H1 (cell line): ENCODE measurements around the gene MYO1G.

Source experiments
- ASH2L ChIP-seq: fragments of 200-600, 300-600 bp; sonication (generic); IDR thresholded peaks from one replicate; pipeline ENCODE4 v1.7.1; 2017; ENCODE audit warnings: low read length
- EZH2 ChIP-seq: fragments of 200-600 bp; sonication (generic); IDR thresholded peaks from 2 replicates; pipeline ENCODE4 v1.7.1; 2012; ENCODE audit warnings: low read depth, mild to moderate bottlenecking, moderate library complexity, low read length, inconsistent platforms; ENCODE audit not compliant: severe bottlenecking
- TCF12 ChIP-seq: IDR thresholded peaks from 2 replicates; pipeline ENCODE4 v1.6.1; 2011; ENCODE audit warnings: low read depth, mild to moderate bottlenecking, low read length
- TF ChIP-seq, protein P1 (sequence below), 3 experiments: IDR thresholded peaks; 1 replicate in 2 of 3; 2 replicates in 1 of 3; pipeline versions ENCODE4 v1.5.1 to v1.6.1; 2011; ENCODE audit warnings: low read length in 3 of 3, mild to moderate bottlenecking in 3 of 3, inconsistent platforms in 2 of 3, low read depth in 1 of 3, moderate library complexity in 1 of 3; ENCODE audit not compliant: insufficient read depth in 1 of 3; ENCODE audit errors: control extremely low read depth in 1 of 3

DNA sequence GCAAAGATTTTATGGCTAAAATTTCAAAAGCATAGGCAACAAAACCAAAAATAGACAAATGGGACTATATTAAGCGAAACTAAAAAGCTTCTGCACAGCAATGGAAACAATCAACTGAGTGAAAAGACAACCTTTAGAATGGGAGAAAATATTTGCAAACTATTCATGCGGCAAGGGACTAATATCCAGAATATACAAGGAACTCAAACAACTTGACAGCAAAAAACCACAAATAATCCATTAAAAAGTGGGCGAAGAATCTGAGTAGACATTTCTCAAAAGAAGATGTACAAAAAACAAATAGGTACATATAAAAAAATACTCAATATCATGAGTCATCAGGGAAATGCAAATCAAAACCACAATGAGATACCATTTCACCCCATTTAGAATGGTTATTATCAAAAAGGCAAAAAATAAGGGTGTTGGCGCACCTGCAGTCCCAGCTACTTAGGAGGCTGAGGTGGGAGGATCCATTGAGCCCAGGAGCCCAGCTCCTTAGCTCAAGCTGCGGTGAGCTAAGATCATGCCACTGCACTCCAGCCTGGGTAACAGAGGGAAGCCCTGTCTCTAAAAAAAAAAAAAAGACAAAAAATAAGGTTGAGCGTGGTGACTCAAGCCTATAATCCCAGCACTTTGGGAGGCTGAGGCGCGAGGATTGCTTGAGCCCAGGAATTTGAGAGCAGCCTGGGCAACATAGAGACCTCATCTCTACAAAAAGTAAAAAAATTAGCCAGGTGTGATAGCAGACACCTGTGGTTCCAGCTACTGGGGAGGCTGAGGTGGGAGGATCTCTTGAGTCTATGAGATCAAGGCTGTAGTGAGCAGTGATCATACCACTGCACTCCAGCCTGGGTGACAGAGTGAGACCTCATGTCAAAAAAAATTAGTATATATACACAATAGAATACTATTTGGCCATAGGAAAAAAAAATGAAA, 17.0 kb upstream of the MYO1G start:
- TF ChIP-seq TCF12 (no peak), EZH2 (no peak), ASH2L (no peak)
- TF ChIP-seq, protein P1, sequence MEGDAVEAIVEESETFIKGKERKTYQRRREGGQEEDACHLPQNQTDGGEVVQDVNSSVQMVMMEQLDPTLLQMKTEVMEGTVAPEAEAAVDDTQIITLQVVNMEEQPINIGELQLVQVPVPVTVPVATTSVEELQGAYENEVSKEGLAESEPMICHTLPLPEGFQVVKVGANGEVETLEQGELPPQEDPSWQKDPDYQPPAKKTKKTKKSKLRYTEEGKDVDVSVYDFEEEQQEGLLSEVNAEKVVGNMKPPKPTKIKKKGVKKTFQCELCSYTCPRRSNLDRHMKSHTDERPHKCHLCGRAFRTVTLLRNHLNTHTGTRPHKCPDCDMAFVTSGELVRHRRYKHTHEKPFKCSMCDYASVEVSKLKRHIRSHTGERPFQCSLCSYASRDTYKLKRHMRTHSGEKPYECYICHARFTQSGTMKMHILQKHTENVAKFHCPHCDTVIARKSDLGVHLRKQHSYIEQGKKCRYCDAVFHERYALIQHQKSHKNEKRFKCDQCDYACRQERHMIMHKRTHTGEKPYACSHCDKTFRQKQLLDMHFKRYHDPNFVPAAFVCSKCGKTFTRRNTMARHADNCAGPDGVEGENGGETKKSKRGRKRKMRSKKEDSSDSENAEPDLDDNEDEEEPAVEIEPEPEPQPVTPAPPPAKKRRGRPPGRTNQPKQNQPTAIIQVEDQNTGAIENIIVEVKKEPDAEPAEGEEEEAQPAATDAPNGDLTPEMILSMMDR (IDR thresholded peaks at IDR 0.05; ENCODE audit: control extremely low read depth in 1 of 3, insufficient read depth in 1 of 3, low read depth in 1 of 3, low read length in 3 of 3): no peak
